A673 (cell line): ENCODE results near the gene EYA3.

Experiments
- EZH2 ChIP-seq: fragments of 200-600 bp; sonication (generic); IDR thresholded peaks from 2 replicates; pipeline ENCODE4 v1.6.1; 2017; ENCODE audit warnings: borderline replicate concordance, low read depth, mild to moderate bottlenecking, mixed read lengths, antibody characterized with exemption, low read length; ENCODE audit not compliant: poor library complexity, severe bottlenecking
- TF ChIP-seq, protein P1 (sequence below): fragments of 300-800, 200-600 bp; sonication (generic); conservative IDR thresholded peaks from 2 replicates; pipeline ENCODE4 v1.5.1; 2017; ENCODE audit warnings: low read depth, mild to moderate bottlenecking, antibody characterized with exemption, low read length, moderate library complexity, mixed read lengths

DNA sequence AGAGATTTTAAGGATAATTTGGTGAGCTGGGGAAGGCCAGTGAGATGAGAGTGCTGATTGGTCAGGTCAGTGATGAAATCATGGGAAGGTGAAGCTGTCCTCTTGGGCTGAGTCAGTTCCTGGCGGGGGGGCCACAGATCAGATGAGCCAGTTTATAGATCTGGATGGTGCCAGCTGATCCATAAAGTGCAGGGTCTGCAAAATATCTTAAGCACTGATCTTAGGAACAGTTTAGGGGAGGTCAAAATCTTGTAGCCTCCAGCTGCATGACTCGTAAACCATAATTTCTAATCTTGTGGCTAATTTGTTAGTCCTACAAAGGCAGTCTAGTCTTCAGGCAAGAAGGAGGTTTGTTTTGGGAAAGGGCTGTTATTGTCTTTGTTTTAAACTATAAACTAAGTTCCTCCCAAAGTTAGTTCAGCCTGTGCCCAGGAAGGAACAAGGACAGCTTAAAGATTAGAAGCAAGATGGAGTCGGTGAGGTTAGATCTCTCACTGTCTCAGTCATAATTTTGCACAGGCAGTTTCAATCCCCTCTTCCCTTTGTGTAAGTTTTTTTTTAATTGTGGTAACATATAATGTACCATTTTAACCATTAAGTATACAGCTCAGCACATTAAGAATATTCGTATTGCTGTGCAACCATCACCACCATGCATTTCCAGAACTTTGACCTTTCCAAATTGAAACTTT is 48.7 kb upstream of the EYA3 start:
- TF ChIP-seq, protein P1, sequence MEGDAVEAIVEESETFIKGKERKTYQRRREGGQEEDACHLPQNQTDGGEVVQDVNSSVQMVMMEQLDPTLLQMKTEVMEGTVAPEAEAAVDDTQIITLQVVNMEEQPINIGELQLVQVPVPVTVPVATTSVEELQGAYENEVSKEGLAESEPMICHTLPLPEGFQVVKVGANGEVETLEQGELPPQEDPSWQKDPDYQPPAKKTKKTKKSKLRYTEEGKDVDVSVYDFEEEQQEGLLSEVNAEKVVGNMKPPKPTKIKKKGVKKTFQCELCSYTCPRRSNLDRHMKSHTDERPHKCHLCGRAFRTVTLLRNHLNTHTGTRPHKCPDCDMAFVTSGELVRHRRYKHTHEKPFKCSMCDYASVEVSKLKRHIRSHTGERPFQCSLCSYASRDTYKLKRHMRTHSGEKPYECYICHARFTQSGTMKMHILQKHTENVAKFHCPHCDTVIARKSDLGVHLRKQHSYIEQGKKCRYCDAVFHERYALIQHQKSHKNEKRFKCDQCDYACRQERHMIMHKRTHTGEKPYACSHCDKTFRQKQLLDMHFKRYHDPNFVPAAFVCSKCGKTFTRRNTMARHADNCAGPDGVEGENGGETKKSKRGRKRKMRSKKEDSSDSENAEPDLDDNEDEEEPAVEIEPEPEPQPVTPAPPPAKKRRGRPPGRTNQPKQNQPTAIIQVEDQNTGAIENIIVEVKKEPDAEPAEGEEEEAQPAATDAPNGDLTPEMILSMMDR = no peak
- no peak for TF ChIP-seq EZH2
